Panc1 (cell line): ENCODE data around the gene HTRA2. TPM values are rescaled to one million over a fixed set of nuclear protein-coding genes. Genes with fewer than 3 reads are reported as not detected.

Experiments used
- ATAC-seq: fragments of 200-7000 bp; cut with Tn5 transposase; 2 replicates; pipeline ENCODE4 v1.9.1; 2020; ENCODE audit warnings: mild to moderate bottlenecking, moderate library complexity
- BruUV-seq: library from RNA; stranded (reverse); fragments of 400-500 nt; replicated peaks from 2 replicates; lab custom pipeline; 2021; lab: Mats Ljungman, UMichigan
- CTCF ChIA-PET: fragments of 300-600 bp; sonication (Branson Sonifier 250); formaldehyde crosslinking; loops from one replicate; lab custom pipeline; 2022; ENCODE audit warnings: antibody characterized with exemption; lab: Charles Lee
- POLR2A ChIA-PET: fragments of 300-600 bp; sonication (Branson Sonifier 250); formaldehyde crosslinking; loops from one replicate; lab custom pipeline; 2022; ENCODE audit warnings: antibody characterized with exemption; lab: Charles Lee
- DNase-seq: peaks from one replicate; pipeline ENCODE4 v3.0.0-alpha.2; 2010; ENCODE audit warnings: low read depth, low spot score
- H3K27ac ChIP-seq: 2 replicates; pipeline ENCODE4 v1.5.1; 2011; ENCODE audit warnings: mild to moderate bottlenecking, low read length, inconsistent platforms
- H3K27me3 ChIP-seq: fragments of 200-500 bp; sonication (Bioruptor generic); 2 replicates; pipeline ENCODE4 v1.6.0; 2014; ENCODE audit warnings: low read length, inconsistent platforms; ENCODE audit not compliant: control insufficient read depth, insufficient read depth
- H3K36me3 ChIP-seq: fragments of 200-500 bp; sonication (Bioruptor generic); 2 replicates; pipeline ENCODE4 v1.5.1; 2014; ENCODE audit warnings: inconsistent platforms, mild to moderate bottlenecking, low read length, moderate library complexity; ENCODE audit not compliant: control insufficient read depth, insufficient read depth
- H3K4me1 ChIP-seq: 2 replicates; pipeline ENCODE4 v1.5.1; 2011; ENCODE audit warnings: inconsistent platforms, mild to moderate bottlenecking, low read length, moderate library complexity; ENCODE audit not compliant: control insufficient read depth, insufficient read depth
- H3K4me3 ChIP-seq, 2 experiments: 2 replicates each; pipeline ENCODE4 v1.5.1; 2011 to 2012; ENCODE audit warnings: low read depth in 2 of 2, low read length in 2 of 2, mild to moderate bottlenecking in 2 of 2, inconsistent platforms in 1 of 2, moderate library complexity in 1 of 2
- H3K9me3 ChIP-seq: fragments of 200-500 bp; sonication (Bioruptor generic); 2 replicates; pipeline ENCODE4 v1.5.1; 2014; ENCODE audit warnings: low read depth, mild to moderate bottlenecking, inconsistent platforms, low read length, moderate library complexity; ENCODE audit not compliant: control insufficient read depth, insufficient read depth
- CTCF ChIP-seq: fragments of 450-650 bp; IDR thresholded peaks from 2 replicates; pipeline ENCODE4 v1.5.1; 2017; ENCODE audit warnings: mild to moderate bottlenecking
- POLR2AphosphoS5 ChIP-seq: IDR thresholded peaks from 2 replicates; pipeline ENCODE4 v1.6.1; 2012; ENCODE audit warnings: mild to moderate bottlenecking, low read depth, low read length, moderate library complexity
- REST ChIP-seq, 2 experiments: IDR thresholded peaks; 2 replicates each; pipeline ENCODE4 v1.6.1; 2011 to 2012; ENCODE audit warnings: low read depth in 2 of 2, control low read depth in 1 of 2, low read length in 1 of 2, mild to moderate bottlenecking in 1 of 2, moderate library complexity in 1 of 2; ENCODE audit not compliant: insufficient read depth in 1 of 2
- SIN3A ChIP-seq: IDR thresholded peaks from 2 replicates; pipeline ENCODE4 v1.6.1; 2012; ENCODE audit warnings: low read depth, mild to moderate bottlenecking, low read length, moderate library complexity, borderline replicate concordance; ENCODE audit not compliant: insufficient read depth
- TCF7L2 ChIP-seq: IDR thresholded peaks from 2 replicates; pipeline ENCODE4 v1.6.1; 2011; ENCODE audit warnings: mild to moderate bottlenecking, low read depth, low read length, inconsistent platforms
- in situ Hi-C: cut with HindIII; loops from 2 replicates; pipeline ENCODE4 v1.10.0; 2016; ENCODE audit warnings: low sequenced_read_pairs, low pct_unique_long_range_greater_than_20kb
- intact Hi-C: fragments of 100-400 bp; cut with micrococcal nuclease; formaldehyde crosslinking; loops from one replicate; pipeline ENCODE4 v1.10.0; 2022; ENCODE audit not compliant: unreplicated experiment
- total RNA-seq: library from RNA; stranded (reverse); gene quantifications from one replicate; pipeline ENCODE4 v1.2.1, GENCODE V29; 2021; ENCODE audit not compliant: unreplicated experiment

Gene HTRA2
- total RNA-seq, 1 experiment from 2014 or later, result 21.2 TPM

GRCh38 chr2:74515981-74516633, 13.6 kb upstream of the HTRA2 start:
- TF ChIP-seq TCF7L2 (no peak), SIN3A (no peak), POLR2AphosphoS5 (no peak), REST (IDR thresholded peaks at IDR 0.05; ENCODE audit: insufficient read depth in 1 of 2, low read depth in 2 of 2, low read length in 1 of 2) (no peak), CTCF (no peak)
- Histone ChIP-seq H3K4me3 (no peak overlapping the region), H3K27me3 (no peaks in the 10 kb centered on the region), H3K9me3 (no peaks in the 10 kb centered on the region), H3K27ac (no peak overlapping the region), H3K36me3 (no peaks in the 10 kb centered on the region), H3K4me1 (no peaks in the 10 kb centered on the region)
- CTCF ChIA-PET, result no interaction called here
- intact Hi-C loops, result no loop called here
- BruUV-seq, result no TSS peak
- in situ Hi-C loops, result no loop called here
- no peak for ATAC-seq
- no peak for DNase-seq
- POLR2A ChIA-PET, result no interaction called here

GRCh38 chr2:74516650-74517049, 13.1 kb upstream of the HTRA2 start:
- DNase-seq, result no peak
- in situ Hi-C loops, result no loop called here
- Histone ChIP-seq H3K4me1 (no peaks in the 10 kb centered on the region), H3K9me3 (no peaks in the 10 kb centered on the region), H3K27ac (no peak overlapping the region), H3K4me3 (no peak overlapping the region), H3K36me3 (no peaks in the 10 kb centered on the region), H3K27me3 (no peaks in the 10 kb centered on the region)
- no peak for TF ChIP-seq TCF7L2
- POLR2A ChIA-PET, result no interaction called here
- ATAC-seq, result no peak
- intact Hi-C loops, result no loop called here
- CTCF ChIA-PET, result no interaction called here
- no TSS peak for BruUV-seq

GRCh38 chr2:74522516-74522915, 7.2 kb upstream of the HTRA2 start:
- Histone ChIP-seq H3K36me3 (no peaks in the 10 kb centered on the region), H3K4me1 (no peaks in the 10 kb centered on the region), H3K27me3 (no peaks in the 10 kb centered on the region), H3K27ac (no peak overlapping the region), H3K9me3 (no peaks in the 10 kb centered on the region), H3K4me3 (no peak overlapping the region)
- no TSS peak for BruUV-seq
- DNase-seq, result no peak
- POLR2A ChIA-PET, result interaction anchor here (0.6 kb wide), 1 partner anchor 343 kb away, joined by 11 read pairs; no protein-coding TSS in a partner anchor
- CTCF ChIA-PET, result no interaction called here
- in situ Hi-C loops (no loop called here), intact Hi-C loops (no loop called here)
- TF ChIP-seq SIN3A (no peak), REST (IDR thresholded peaks at IDR 0.05; ENCODE audit: insufficient read depth in 1 of 2, low read depth in 2 of 2, low read length in 1 of 2) (no peak), POLR2AphosphoS5 (no peak), TCF7L2 (no peak), CTCF (no peak)
- no peak for ATAC-seq
